Hematopoietic multipotent progenitor cell treated with erythropoietin and hydrocortisone succinate and interleukin-3 and kit ligand, for 6 days (in vitro differentiated cells): ENCODE results near the gene DPP6.

ENCODE experiments used
- DNase-seq: peaks from one replicate; pipeline ENCODE4 v3.0.0-alpha.2; 2015

The DPP6 gene

GRCh38 chr7:154783281-154783909 lies 731.2 kb downstream of the DPP6 start:
- no peak for DNase-seq

- no peak for DNase-seq
Observed at GRCh38 chr7:154785898-154786297, 733.7 kb downstream of the DPP6 start.

- DNase-seq, result no peak
Observed at GRCh38 chr7:154789404-154789803, 737.2 kb downstream of the DPP6 start.

GRCh38 chr7:154791611-154792010 lies 739.4 kb downstream of the DPP6 start:
- no peak for DNase-seq

GRCh38 chr7:154792436-154793055 lies 740.3 kb downstream of the DPP6 start:
- DNase-seq, result no peak

GRCh38 chr7:154794147-154794780 lies 742.1 kb downstream of the DPP6 start:
- peak; percentile 33 for DNase-seq

- no peak for DNase-seq
Observed at GRCh38 chr7:154795014-154795413, 742.8 kb downstream of the DPP6 start.

- DNase-seq, result no peak
Observed at GRCh38 chr7:154795437-154795836, 743.2 kb downstream of the DPP6 start.

- no peak for DNase-seq
Observed at GRCh38 chr7:154804449-154804848, 752.3 kb downstream of the DPP6 start.

- no peak for DNase-seq
Observed at GRCh38 chr7:154812027-154812426, 759.8 kb downstream of the DPP6 start.

GRCh38 chr7:154817224-154817896 lies 765.2 kb downstream of the DPP6 start:
- DNase-seq, result no peak

- DNase-seq, result no peak
Observed at GRCh38 chr7:154827007-154827406, 774.8 kb downstream of the DPP6 start.

GRCh38 chr7:154832557-154833138 lies 780.5 kb downstream of the DPP6 start:
- DNase-seq, result peak; percentile 19

- no peak for DNase-seq
Observed at GRCh38 chr7:154836021-154836448, 783.8 kb downstream of the DPP6 start.

GRCh38 chr7:154837087-154837486 lies 784.9 kb downstream of the DPP6 start:
- no peak for DNase-seq

GRCh38 chr7:154837622-154838021 lies 785.4 kb downstream of the DPP6 start:
- DNase-seq, result no peak

- no peak for DNase-seq
Observed at GRCh38 chr7:154840086-154840485, 787.9 kb downstream of the DPP6 start.

- DNase-seq, result peak; percentile 7
Observed at GRCh38 chr7:154841731-154842331, 789.6 kb downstream of the DPP6 start.

GRCh38 chr7:154842591-154842990 lies 790.4 kb downstream of the DPP6 start:
- no peak for DNase-seq

- no peak for DNase-seq
Observed at GRCh38 chr7:154843670-154844237, 791.6 kb downstream of the DPP6 start.

- DNase-seq, result no peak
Observed at GRCh38 chr7:154844499-154844898, 792.3 kb downstream of the DPP6 start.

GRCh38 chr7:154844955-154845354 lies 792.8 kb downstream of the DPP6 start:
- DNase-seq, result no peak

- DNase-seq, result no peak
Observed at GRCh38 chr7:154848464-154848863, 796.3 kb downstream of the DPP6 start.
